HEK293T (cell line): Measurements from ENCODE around the gene RAB14.
"Not testable (repeated sequence)": the region's sequence is repeated elsewhere in the genome, so short reads cannot be mapped to it uniquely, and the experiment has no call there.

Experiments
- CTCF ChIA-PET: fragments of 350-600 bp; formaldehyde crosslinking; extraction: SDS; loops from one replicate; lab custom pipeline; 2021; ENCODE audit warnings: antibody characterized with exemption, inconsistent platforms; lab: Yijun Ruan, JAX
- POLR2A ChIA-PET: fragments of 350-600 bp; formaldehyde crosslinking; extraction: SDS; loops from one replicate; lab custom pipeline; 2020; ENCODE audit warnings: antibody characterized with exemption, inconsistent platforms; lab: Yijun Ruan, JAX
- DNase-seq: peaks from one replicate; pipeline ENCODE4 v3.0.0; 2012; ENCODE audit warnings: mixed read lengths; ENCODE audit errors: extremely low spot score
- ARNT ChIP-seq: fragments of 450-650 bp; IDR thresholded peaks from 2 replicates; pipeline ENCODE4 v1.6.1; 2017; ENCODE audit warnings: mild to moderate bottlenecking
- BHLHE40 ChIP-seq: fragments of 450-650 bp; IDR thresholded peaks from 2 replicates; pipeline ENCODE4 v1.6.1; 2016; ENCODE audit warnings: mild to moderate bottlenecking, moderate library complexity, borderline replicate concordance
- CTBP1 ChIP-seq: fragments of 450-650 bp; IDR thresholded peaks from 2 replicates; pipeline ENCODE4 v1.6.1; 2016; ENCODE audit warnings: borderline replicate concordance
- ELF4 ChIP-seq: fragments of 450-650 bp; IDR thresholded peaks from 2 replicates; pipeline ENCODE4 v1.6.1; 2017; ENCODE audit warnings: antibody characterized with exemption
- FOXA1 ChIP-seq: fragments of 450-650 bp; IDR thresholded peaks from 2 replicates; pipeline ENCODE4 v1.6.1; 2016; ENCODE audit warnings: mild to moderate bottlenecking
- FOXK2 ChIP-seq: fragments of 450-650 bp; IDR thresholded peaks from 2 replicates; pipeline ENCODE4 v1.6.1; 2016; ENCODE audit warnings: mild to moderate bottlenecking
- FOXM1 ChIP-seq: fragments of 450-650 bp; IDR thresholded peaks from 2 replicates; pipeline ENCODE4 v1.6.1; 2017; ENCODE audit warnings: mild to moderate bottlenecking, borderline replicate concordance
- HDGF ChIP-seq: fragments of 450-650 bp; IDR thresholded peaks from 2 replicates; pipeline ENCODE4 v1.6.1; 2017; ENCODE audit warnings: antibody characterized with exemption, borderline replicate concordance
- L3MBTL2 ChIP-seq: fragments of 450-650 bp; conservative IDR thresholded peaks from 2 replicates; pipeline ENCODE4 v1.6.1; 2016; ENCODE audit warnings: mild to moderate bottlenecking
- LEF1 ChIP-seq: fragments of 450-650 bp; IDR thresholded peaks from 2 replicates; pipeline ENCODE4 v1.6.1; 2017; ENCODE audit warnings: mild to moderate bottlenecking, borderline replicate concordance
- NFRKB ChIP-seq: fragments of 450-650 bp; IDR thresholded peaks from 2 replicates; pipeline ENCODE4 v1.6.1; 2016; ENCODE audit warnings: mild to moderate bottlenecking, moderate library complexity
- SP1 ChIP-seq: fragments of 450-650 bp; IDR thresholded peaks from 2 replicates; pipeline ENCODE4 v1.6.1; 2017
- SUZ12 ChIP-seq: fragments of 450-650 bp; IDR thresholded peaks from 2 replicates; pipeline ENCODE4 v1.6.1; 2016; ENCODE audit warnings: mild to moderate bottlenecking
- TARDBP ChIP-seq: fragments of 450-650 bp; IDR thresholded peaks from 2 replicates; pipeline ENCODE4 v1.6.1; 2016
- ZNF384 ChIP-seq: fragments of 450-650 bp; IDR thresholded peaks from 2 replicates; pipeline ENCODE4 v1.6.1; 2016
- TF ChIP-seq, protein P1 (sequence below): fragments of 450-650 bp; IDR thresholded peaks from 2 replicates; pipeline ENCODE4 v1.6.1; 2016

RAB14 gene

DNA sequence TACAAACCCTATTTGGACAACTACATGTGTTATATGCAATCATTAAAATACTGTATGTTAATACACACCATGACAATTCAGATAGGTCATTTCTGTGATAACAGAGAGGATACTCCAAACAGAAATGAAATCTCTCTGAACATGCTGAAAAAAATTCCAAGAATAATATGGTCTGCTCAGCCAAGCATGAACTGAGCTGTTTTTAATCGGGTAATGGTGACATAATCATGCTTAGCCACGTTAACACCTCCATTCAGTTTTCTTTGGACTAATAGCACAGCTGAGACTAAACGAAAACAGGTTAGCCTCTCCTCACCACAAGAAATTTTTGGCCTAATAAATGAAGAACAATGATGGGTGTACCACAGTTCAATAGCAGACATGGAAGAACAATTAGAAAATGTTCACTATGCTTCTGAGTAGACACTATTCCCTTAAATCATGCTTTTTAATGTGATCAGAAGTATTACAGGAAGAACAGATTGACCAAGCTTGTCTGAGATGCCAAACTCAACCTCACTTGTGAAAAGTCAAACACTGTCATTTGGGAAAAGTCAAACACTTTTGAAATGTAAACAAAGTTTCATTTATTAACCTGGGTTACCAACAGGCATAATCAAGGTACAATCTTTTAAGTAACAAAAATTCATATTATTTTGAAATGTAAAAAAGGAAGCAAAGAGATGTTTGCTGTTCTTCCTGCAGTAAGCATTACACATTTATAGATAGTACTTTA, 19.4 kb downstream of the RAB14 start:
- DNase-seq = no peak
- CTCF ChIA-PET = interaction anchor here (1.7 kb wide), 1 partner anchor 13 kb away, joined by 4 read pairs; no protein-coding TSS in a partner anchor
- TF ChIP-seq BHLHE40 (no peak), CTBP1 (no peak), SP1 (no peak), FOXK2 (no peak), ELF4 (no peak), NFRKB (no peak), ARNT (no peak), L3MBTL2 (no peak)
- POLR2A ChIA-PET = interaction anchor here (0.6 kb wide), 1 partner anchor 46 kb away, joined by 5 read pairs; no protein-coding TSS in a partner anchor

DNA sequence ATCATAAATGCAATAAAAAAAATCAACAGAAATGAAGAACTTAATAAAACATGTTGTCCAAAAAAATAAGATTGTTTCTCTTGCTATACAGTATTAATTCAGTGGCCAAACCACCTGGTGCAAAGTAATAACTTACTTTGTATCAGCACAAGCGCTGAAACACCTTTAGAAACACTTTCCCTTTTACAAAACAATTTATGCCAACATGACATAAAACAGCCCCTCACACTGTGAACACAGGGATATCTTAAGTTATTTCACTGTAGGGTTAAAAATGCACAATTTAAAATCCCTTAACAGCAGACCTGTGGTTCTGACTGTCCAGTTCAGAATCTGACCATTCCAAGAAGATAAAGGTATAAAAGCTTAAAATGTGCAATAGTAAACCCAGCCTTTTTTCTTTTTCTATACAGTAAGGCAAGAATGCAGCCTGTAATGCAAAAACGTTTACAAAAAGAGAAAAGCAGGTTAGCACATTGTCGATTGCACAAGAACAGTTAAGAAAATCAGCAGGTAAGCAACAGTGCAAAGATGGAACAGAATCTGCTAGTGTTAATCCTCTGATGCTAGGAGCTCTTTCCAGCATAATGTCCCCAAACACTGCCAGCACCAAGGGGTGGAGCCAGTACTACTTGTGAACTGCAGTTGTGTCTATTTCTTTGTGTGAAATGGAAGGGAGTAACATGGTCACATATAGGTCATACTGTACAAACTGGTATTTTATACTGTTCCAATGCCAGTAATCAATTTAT, 21.6 kb downstream of the RAB14 start:
- no peak for DNase-seq
- ChIA-PET POLR2A (no interaction called here), CTCF (interaction anchor here (1.0 to 1.7 kb wide), 2 partner anchors 11 to 120 kb away, joined by 3 to 4 read pairs; no protein-coding TSS in a partner anchor)
- no peak for TF ChIP-seq NFRKB
- TF ChIP-seq SUZ12 = no peak
- TF ChIP-seq L3MBTL2 = no peak
- no peak for TF ChIP-seq CTBP1
- TF ChIP-seq ELF4 = no peak
- no peak for TF ChIP-seq FOXA1
- TF ChIP-seq LEF1 = no peak
- no peak for TF ChIP-seq FOXK2
- TF ChIP-seq FOXM1 = no peak
- TF ChIP-seq TARDBP = no peak
- TF ChIP-seq, protein P1, sequence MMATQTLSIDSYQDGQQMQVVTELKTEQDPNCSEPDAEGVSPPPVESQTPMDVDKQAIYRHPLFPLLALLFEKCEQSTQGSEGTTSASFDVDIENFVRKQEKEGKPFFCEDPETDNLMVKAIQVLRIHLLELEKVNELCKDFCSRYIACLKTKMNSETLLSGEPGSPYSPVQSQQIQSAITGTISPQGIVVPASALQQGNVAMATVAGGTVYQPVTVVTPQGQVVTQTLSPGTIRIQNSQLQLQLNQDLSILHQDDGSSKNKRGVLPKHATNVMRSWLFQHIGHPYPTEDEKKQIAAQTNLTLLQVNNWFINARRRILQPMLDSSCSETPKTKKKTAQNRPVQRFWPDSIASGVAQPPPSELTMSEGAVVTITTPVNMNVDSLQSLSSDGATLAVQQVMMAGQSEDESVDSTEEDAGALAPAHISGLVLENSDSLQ = no peak
- no peak for TF ChIP-seq ZNF384
- TF ChIP-seq SP1 = no peak

DNA sequence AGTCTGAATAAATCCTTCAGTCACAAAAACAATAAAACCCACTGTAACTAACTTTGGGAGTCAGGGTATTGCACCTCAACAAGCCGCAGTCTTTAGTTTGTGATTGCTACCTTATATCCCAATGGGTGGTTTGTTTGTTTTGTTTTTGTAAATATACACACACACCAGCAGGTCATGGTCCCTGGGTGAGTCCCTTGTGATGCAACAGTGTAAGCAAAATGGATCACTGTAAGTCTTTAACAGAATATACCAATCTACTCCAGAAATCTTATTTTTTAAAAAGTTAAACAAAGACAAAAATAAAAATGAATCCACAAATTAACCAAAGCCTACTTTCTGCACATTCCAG, 22.3 kb downstream of the RAB14 start:
- CTCF ChIA-PET, POLR2A ChIA-PET, DNase-seq: not testable (repeated sequence)

DNA sequence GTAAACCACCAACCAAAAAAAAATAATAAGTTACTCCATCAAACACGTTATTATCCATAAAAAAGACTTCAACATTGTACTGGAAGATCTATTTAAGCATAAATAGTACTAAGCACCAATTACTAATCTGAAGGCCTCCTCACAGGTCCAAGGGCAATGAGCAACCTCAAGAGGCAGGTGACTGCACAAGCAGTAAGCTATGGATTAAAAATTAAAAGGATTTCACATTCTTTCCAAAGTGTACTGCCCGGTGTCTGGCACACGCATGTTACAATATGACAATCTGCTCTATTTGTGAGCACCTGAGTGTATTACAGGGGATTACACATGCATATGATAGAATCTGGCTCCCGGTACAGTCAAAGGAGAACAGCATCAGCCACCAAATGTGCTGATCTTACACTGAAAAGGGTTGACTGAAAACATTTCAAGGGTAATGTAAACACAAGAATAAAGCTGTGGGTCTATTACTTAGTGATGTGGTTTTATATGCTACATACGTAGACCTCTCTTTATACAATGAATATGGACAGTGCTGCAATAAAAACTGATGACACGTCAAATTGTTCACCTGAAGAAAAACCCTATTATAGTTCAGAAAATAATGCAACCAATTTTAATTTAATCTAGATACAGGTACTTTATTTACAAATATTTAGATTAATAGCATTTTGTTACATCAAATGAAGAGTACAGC, 22.8 kb downstream of the RAB14 start:
- DNase-seq = no peak
- ChIA-PET CTCF (no interaction called here), POLR2A (no interaction called here)
- TF ChIP-seq SUZ12 (no peak), LEF1 (no peak), SP1 (no peak), ZNF384 (no peak), L3MBTL2 (no peak), FOXM1 (no peak), HDGF (no peak), NFRKB (no peak), ARNT (no peak), BHLHE40 (no peak)
- TF ChIP-seq, protein P1 = no peak

DNA sequence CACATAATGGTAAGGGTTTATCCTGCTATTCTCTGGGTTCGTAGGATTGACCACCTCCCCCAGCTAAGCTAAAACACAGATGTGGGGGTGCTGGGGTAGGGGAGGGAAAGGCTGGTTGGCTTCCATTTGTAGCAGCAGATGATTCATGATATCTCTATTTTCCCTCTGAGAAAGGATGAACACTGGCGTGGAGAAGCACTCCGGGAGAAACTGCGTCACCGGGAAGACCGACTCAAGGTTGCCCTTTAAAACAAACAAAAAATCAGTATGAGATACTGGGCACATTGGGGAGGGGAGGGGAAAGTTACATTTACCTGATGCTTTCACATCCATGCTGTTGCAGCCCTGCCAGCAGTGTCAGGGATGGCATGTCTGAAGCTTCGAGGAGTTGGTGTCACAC, 28.2 kb downstream of the RAB14 start:
- POLR2A ChIA-PET = no interaction called here
- no peak for DNase-seq
- CTCF ChIA-PET = no interaction called here
- no peak for TF ChIP-seq FOXM1
- TF ChIP-seq HDGF = no peak
- TF ChIP-seq SP1 = no peak
- TF ChIP-seq ZNF384 = no peak
- no peak for TF ChIP-seq CTBP1
- no peak for TF ChIP-seq TARDBP
- no peak for TF ChIP-seq BHLHE40
- TF ChIP-seq NFRKB = no peak
- TF ChIP-seq L3MBTL2 = no peak
- TF ChIP-seq ARNT = no peak
- no peak for TF ChIP-seq FOXK2
- TF ChIP-seq, protein P1 = no peak
- no peak for TF ChIP-seq FOXA1
- TF ChIP-seq LEF1 = no peak
- no peak for TF ChIP-seq SUZ12
- TF ChIP-seq ELF4 = no peak
